CD14-positive monocyte (primary cell): ENCODE measurements around the gene CNBP. TPM values are rescaled to one million over a fixed set of nuclear protein-coding genes. Genes with fewer than 3 reads are reported as not detected.

Experiments used
- DNase-seq, 3 donors: peaks; one replicate each; pipeline ENCODE4 v3.0.0-alpha.2; 2011 to 2022
- H2AFZ ChIP-seq: 2 replicates; pipeline ENCODE4 v1.6.0; 2012; ENCODE audit warnings: mild to moderate bottlenecking, low read depth, low read length, inconsistent platforms; ENCODE audit not compliant: insufficient read depth, poor library complexity, severe bottlenecking
- H3K27ac ChIP-seq, 2 donors: 1 replicate in 1 of 2; 2 replicates in 1 of 2; pipeline ENCODE4 v1.5.1; 2012 to 2013; ENCODE audit warnings: low read length in 2 of 2, control low read depth in 1 of 2, inconsistent platforms in 1 of 2, low read depth in 1 of 2, mild to moderate bottlenecking in 1 of 2
- H3K27me3 ChIP-seq, 2 donors: one replicate each; pipeline versions ENCODE4 v1.6.0 to v1.6.1; 2011 to 2013; ENCODE audit warnings: low read length in 2 of 2; ENCODE audit not compliant: control insufficient read depth in 2 of 2, insufficient read depth in 2 of 2
- H3K36me3 ChIP-seq, 2 donors: replicated peaks in 1 of 2; 1 replicate in 1 of 2; 2 replicates in 1 of 2; pipeline versions ENCODE4 v1.5.1 to v1.6.1; 2012 to 2013; ENCODE audit warnings: low read length in 2 of 2, control low read depth in 1 of 2, inconsistent platforms in 1 of 2, mild to moderate bottlenecking in 1 of 2; ENCODE audit not compliant: insufficient read depth in 2 of 2, control insufficient read depth in 1 of 2
- H3K4me1 ChIP-seq, 2 donors: 1 replicate in 1 of 2; 2 replicates in 1 of 2; pipeline versions ENCODE4 v1.5.1 to v1.6.1; 2012 to 2013; ENCODE audit warnings: low read length in 2 of 2, control low read depth in 1 of 2, inconsistent platforms in 1 of 2, mild to moderate bottlenecking in 1 of 2, moderate library complexity in 1 of 2; ENCODE audit not compliant: insufficient read depth in 2 of 2, control insufficient read depth in 1 of 2
- H3K4me2 ChIP-seq: replicated peaks from 2 replicates; pipeline ENCODE3; 2012; ENCODE audit warnings: low read length, moderate library complexity, mild to moderate bottlenecking; ENCODE audit not compliant: poor library complexity, severe bottlenecking; ENCODE audit errors: extremely low read depth
- H3K4me3 ChIP-seq, 3 experiments: fragments of 200-600 bp in 1 of 3; sonication (generic) in 1 of 3; replicated peaks in 1 of 3; 1 replicate in 2 of 3; 2 replicates in 1 of 3; pipeline ENCODE4 v1.5.1; 2011 to 2013; ENCODE audit warnings: low read length in 3 of 3, mild to moderate bottlenecking in 3 of 3, control low read depth in 2 of 3, low read depth in 2 of 3, inconsistent platforms in 1 of 3, moderate library complexity in 1 of 3
- H3K79me2 ChIP-seq: 2 replicates; pipeline ENCODE4 v1.6.0; 2012; ENCODE audit warnings: mild to moderate bottlenecking, control low read depth, inconsistent platforms, low read length, moderate library complexity; ENCODE audit not compliant: insufficient read depth
- H3K9ac ChIP-seq: 2 replicates; pipeline ENCODE4 v1.6.0; 2017; ENCODE audit warnings: low read length, mild to moderate bottlenecking; ENCODE audit not compliant: insufficient read depth, poor library complexity, severe bottlenecking
- H3K9me3 ChIP-seq, 2 donors: replicated peaks in 1 of 2; 1 replicate in 1 of 2; 2 replicates in 1 of 2; pipeline versions ENCODE4 v1.5.1 to v1.6.1; 2012 to 2013; ENCODE audit warnings: low read length in 2 of 2, control low read depth in 1 of 2; ENCODE audit not compliant: control insufficient read depth in 1 of 2, insufficient read depth in 1 of 2
- H4K20me1 ChIP-seq: 2 replicates; pipeline ENCODE4 v1.6.0; 2012; ENCODE audit warnings: mild to moderate bottlenecking, low read length, control low read depth, moderate library complexity; ENCODE audit not compliant: insufficient read depth
- H3K27ac Mint-ChIP-seq, 7 donors: one replicate each; pipeline ENCODE4 v1.8.0; 2020; ENCODE audit warnings: mild to moderate bottlenecking in 7 of 7, mixed read lengths in 7 of 7, moderate library complexity in 6 of 7, inconsistent platforms in 2 of 7
- H3K27me3 Mint-ChIP-seq, 3 donors: one replicate each; pipeline ENCODE4 v1.8.0; 2021 to 2022; ENCODE audit warnings: low read depth in 3 of 3, mild to moderate bottlenecking in 3 of 3, mixed read lengths in 3 of 3, moderate library complexity in 3 of 3, inconsistent platforms in 1 of 3
- H3K36me3 Mint-ChIP-seq, 2 donors: one replicate each; pipeline ENCODE4 v1.8.0; 2020; ENCODE audit warnings: mixed read lengths in 2 of 2, inconsistent platforms in 1 of 2, mild to moderate bottlenecking in 1 of 2
- H3K4me1 Mint-ChIP-seq: one replicate; pipeline ENCODE4 v1.8.0; 2020; ENCODE audit warnings: mild to moderate bottlenecking, mixed read lengths
- H3K4me3 Mint-ChIP-seq, 2 donors: one replicate each; pipeline ENCODE4 v1.8.0; 2020; ENCODE audit warnings: mild to moderate bottlenecking in 2 of 2, mixed read lengths in 2 of 2, moderate library complexity in 1 of 2
- H3K9me3 Mint-ChIP-seq, 7 donors: one replicate each; pipeline ENCODE4 v1.8.0; 2020 to 2022; ENCODE audit warnings: mixed read lengths in 7 of 7, mild to moderate bottlenecking in 6 of 7, moderate library complexity in 6 of 7, inconsistent platforms in 2 of 7
- WGBS: methylation state at CpG from one replicate; pipeline ENCODE4 v1.1.5; 2013; ENCODE audit warnings: missing lambda C conversion rate; ENCODE audit not compliant: insufficient coverage; 5-methylcytosine and 5-hydroxymethylcytosine counted together
- intact Hi-C, 2 donors: fragments of 100-400 bp; cut with micrococcal nuclease; formaldehyde crosslinking; loops; one replicate each; pipeline versions ENCODE4 v1.15.0 to v1.15.1; 2023
- polyA plus RNA-seq, 3 donors: library from polyadenylated mRNA; depleted of rRNA in 1 of 3; unstranded in 2 of 3; stranded (reverse) in 1 of 3; fragments of 300-500 nt in 2 of 3; fragments of >200 nt in 1 of 3; fragmentation: Illumina TruSeq in 2 of 3; gene quantifications; 1 replicate in 2 of 3; 2 replicates in 1 of 3; pipeline ENCODE4 v1.2.3, GENCODE V29; 2012 to 2021
- TF ChIP-seq, protein P1 (sequence below): fragments of 200-600 bp; IDR thresholded peaks from one replicate; pipeline ENCODE4 v1.8.0; 2022; ENCODE audit warnings: antibody characterized with exemption, mild to moderate bottlenecking

The CNBP gene
- polyA plus RNA-seq, 3 donors, result 354 to 946 (median 845) TPM

DNA sequence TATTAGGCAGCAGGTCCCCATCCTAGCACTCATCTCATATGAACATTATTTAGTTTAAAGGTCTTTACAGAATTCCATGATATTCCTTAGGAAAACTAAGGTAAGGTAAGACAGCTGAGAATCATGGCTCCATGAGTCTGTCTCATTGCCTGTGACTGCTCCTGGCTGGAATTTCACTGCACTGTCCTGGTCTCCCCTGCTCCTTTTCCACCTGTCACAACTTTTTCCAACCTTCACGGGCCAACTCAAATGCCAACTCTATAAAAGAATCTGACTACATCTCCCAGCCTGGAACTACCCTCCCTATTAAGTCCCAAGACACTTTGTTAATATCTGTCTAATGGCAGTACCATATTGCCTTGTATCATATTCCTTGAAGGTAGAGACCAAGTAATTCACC lies 7.6 kb downstream of the CNBP start:
- TF ChIP-seq, protein P1, sequence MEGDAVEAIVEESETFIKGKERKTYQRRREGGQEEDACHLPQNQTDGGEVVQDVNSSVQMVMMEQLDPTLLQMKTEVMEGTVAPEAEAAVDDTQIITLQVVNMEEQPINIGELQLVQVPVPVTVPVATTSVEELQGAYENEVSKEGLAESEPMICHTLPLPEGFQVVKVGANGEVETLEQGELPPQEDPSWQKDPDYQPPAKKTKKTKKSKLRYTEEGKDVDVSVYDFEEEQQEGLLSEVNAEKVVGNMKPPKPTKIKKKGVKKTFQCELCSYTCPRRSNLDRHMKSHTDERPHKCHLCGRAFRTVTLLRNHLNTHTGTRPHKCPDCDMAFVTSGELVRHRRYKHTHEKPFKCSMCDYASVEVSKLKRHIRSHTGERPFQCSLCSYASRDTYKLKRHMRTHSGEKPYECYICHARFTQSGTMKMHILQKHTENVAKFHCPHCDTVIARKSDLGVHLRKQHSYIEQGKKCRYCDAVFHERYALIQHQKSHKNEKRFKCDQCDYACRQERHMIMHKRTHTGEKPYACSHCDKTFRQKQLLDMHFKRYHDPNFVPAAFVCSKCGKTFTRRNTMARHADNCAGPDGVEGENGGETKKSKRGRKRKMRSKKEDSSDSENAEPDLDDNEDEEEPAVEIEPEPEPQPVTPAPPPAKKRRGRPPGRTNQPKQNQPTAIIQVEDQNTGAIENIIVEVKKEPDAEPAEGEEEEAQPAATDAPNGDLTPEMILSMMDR, result no peak
- Histone ChIP-seq H3K9me3 (no peaks in the 10 kb centered on the region), H3K4me1 (peaks cover 30 to 48% of the 10 kb centered on the region in 2 donors), H3K9ac (no peak overlapping the region), H4K20me1 (peaks cover 100% of the 10 kb centered on the region), H3K4me3 (no peak overlapping the region), H3K36me3 (peaks cover 49 to 86% of the 10 kb centered on the region in 2 donors), H2AFZ (no peak overlapping the region), H3K27me3 (no peaks in the 10 kb centered on the region), H3K27ac (peak overlapping the region in 1 of 2 donors; percentile 75), H3K4me2 (no peak overlapping the region), H3K79me2 (peaks cover 100% of the 10 kb centered on the region)
- H3K27me3 Mint-ChIP-seq, result no peaks in the 10 kb centered on the region
- peaks cover 51 to 68% of the 10 kb centered on the region in 2 donors for H3K36me3 Mint-ChIP-seq
- peak overlapping the region; percentile 0 to 78 (median 39) for H3K27ac Mint-ChIP-seq
- peaks cover 63% of the 10 kb centered on the region for H3K4me1 Mint-ChIP-seq
- WGBS, result 100% methylated on average over 1 of the region's 1 CpG
- no peak overlapping the region for H3K4me3 Mint-ChIP-seq
- H3K9me3 Mint-ChIP-seq, result no peaks in the 10 kb centered on the region
- no peak for DNase-seq
- intact Hi-C loops, result no loop called here

DNA sequence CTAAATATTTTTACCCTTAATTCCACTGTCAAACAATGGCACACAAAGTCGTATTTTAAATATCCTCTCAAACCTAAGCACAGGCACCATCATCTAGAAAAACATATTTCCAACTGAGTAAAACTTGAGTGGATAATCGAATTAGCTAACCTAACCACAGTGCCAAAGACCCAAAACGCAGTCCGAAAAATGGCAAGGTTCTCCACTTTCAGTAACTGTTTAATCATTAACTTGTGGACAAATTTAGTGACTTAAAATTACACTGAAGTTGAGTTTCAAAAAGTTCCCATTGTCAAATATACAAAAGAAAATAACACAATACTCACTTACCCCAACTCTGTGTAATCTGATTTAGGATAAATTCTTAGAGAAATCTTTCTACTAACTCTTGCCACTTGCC lies 10.0 kb downstream of the CNBP start:
- intact Hi-C loops, result no loop called here
- peaks cover 13 to 26% of the 10 kb centered on the region in 2 donors for H3K4me1 ChIP-seq
- peaks cover 57 to 73% of the 10 kb centered on the region in 2 donors for H3K36me3 Mint-ChIP-seq
- H3K27me3 Mint-ChIP-seq, result no peaks in the 10 kb centered on the region
- TF ChIP-seq, protein P1, result no peak
- no peaks in the 10 kb centered on the region for H3K9me3 Mint-ChIP-seq
- no peak overlapping the region for H3K4me2 ChIP-seq
- peaks cover 100% of the 10 kb centered on the region for H4K20me1 ChIP-seq
- H3K9ac ChIP-seq, result no peak overlapping the region
- peaks cover 59 to 91% of the 10 kb centered on the region in 2 donors for H3K36me3 ChIP-seq
- peak overlapping the region in 1 of 2 donors; percentile 53 for H3K27ac ChIP-seq
- H3K9me3 ChIP-seq, result no peaks in the 10 kb centered on the region
- WGBS, result 71% methylated on average over 1 of the region's 4 CpGs
- no peak for DNase-seq
- no peaks in the 10 kb centered on the region for H3K27me3 ChIP-seq
- H3K4me3 ChIP-seq, result no peak overlapping the region
- H3K79me2 ChIP-seq, result peaks cover 98% of the 10 kb centered on the region
- H3K27ac Mint-ChIP-seq, result peak overlapping the region in 2 of 7 donors; percentile 63 to 75
- no peak overlapping the region for H2AFZ ChIP-seq
- no peak overlapping the region for H3K4me3 Mint-ChIP-seq
- H3K4me1 Mint-ChIP-seq, result peaks cover 42% of the 10 kb centered on the region
